ENCODE results near the gene EPHB1.

- TF ChIP-seq POLR2AphosphoS5 (IDR thresholded peaks at IDR 0.05; ENCODE audit: low read depth, low read length) (no peak), REST (IDR thresholded peaks at IDR 0.05; ENCODE audit: insufficient read depth in 1 of 2, low read depth in 2 of 2, low read length in 2 of 2) (no peak), TAF1 (IDR thresholded peaks at IDR 0.05; ENCODE audit: borderline replicate concordance, insufficient read depth, low read length) (no peak), SIN3A (IDR thresholded peaks at IDR 0.05; ENCODE audit: borderline replicate concordance, insufficient read depth, low read length) (no peak)
Observed at GRCh38 chr3:134768116-134768515, 26.9 kb upstream of the EPHB1 start.

All from PFSK-1 (cell line).